Activated B cell treated with CpG ODN at 0.5 μM for 24 hours (primary cell): ENCODE measurements around the gene ARHGAP19. TPM values are rescaled to one million over a fixed set of nuclear protein-coding genes. Genes with fewer than 3 reads are reported as not detected.

Experiments
- ATAC-seq: fragments of 200-7000 bp; cut with Tn5 transposase; one replicate; pipeline ENCODE4 v1.10.0; 2021; ENCODE audit warnings: low read depth, mild to moderate bottlenecking, moderate library complexity
- CTCF ChIA-PET: fragments of 350-600 bp; sonication (Branson Sonifier 250); formaldehyde crosslinking; loops from one replicate; lab custom pipeline; 2021; ENCODE audit warnings: antibody characterized with exemption; lab: Charles Lee
- POLR2A ChIA-PET: fragments of 350-600 bp; sonication (Branson Sonifier 250); formaldehyde crosslinking; loops from one replicate; lab custom pipeline; 2021; ENCODE audit warnings: antibody characterized with exemption; lab: Charles Lee
- DNase-seq: peaks from one replicate; pipeline ENCODE4 v3.0.0; 2022
- H3K27ac Mint-ChIP-seq: one replicate; pipeline ENCODE4 v1.8.0; 2020; ENCODE audit warnings: mixed read lengths
- H3K27me3 Mint-ChIP-seq: one replicate; pipeline ENCODE4 v1.8.0; 2021; ENCODE audit warnings: mixed read lengths
- H3K36me3 Mint-ChIP-seq: one replicate; pipeline ENCODE4 v1.8.0; 2021; ENCODE audit warnings: low read depth, mixed read lengths
- H3K4me1 Mint-ChIP-seq: one replicate; pipeline ENCODE4 v1.8.0; 2021; ENCODE audit warnings: mixed read lengths
- H3K4me3 Mint-ChIP-seq: one replicate; pipeline ENCODE4 v1.8.0; 2020; ENCODE audit warnings: mild to moderate bottlenecking, mixed read lengths
- H3K9me3 Mint-ChIP-seq: one replicate; pipeline ENCODE4 v1.8.0; 2020; ENCODE audit warnings: mixed read lengths
- CTCF ChIP-seq: fragments of 200-600 bp; IDR thresholded peaks from one replicate; pipeline ENCODE4 v1.8.0; 2022; ENCODE audit warnings: antibody characterized with exemption, mild to moderate bottlenecking
- intact Hi-C: fragments of 100-400 bp; cut with micrococcal nuclease; formaldehyde crosslinking; loops from one replicate; pipeline ENCODE4 v1.15.1; 2024
- total RNA-seq: library from RNA; stranded (reverse); gene quantifications from 2 replicates; pipeline ENCODE4 v1.2.3, GENCODE V29; 2022

The ARHGAP19 gene
- total RNA-seq, 1 donor from 2014 or later: 14.7 TPM

- POLR2A ChIA-PET: no interaction called here
- TF ChIP-seq CTCF: no peak
- DNase-seq (no peak), ATAC-seq (no peak)
- Mint-ChIP-seq H3K27ac (no peak overlapping the region), H3K27me3 (no peaks in the 10 kb centered on the region), H3K9me3 (no peaks in the 10 kb centered on the region), H3K4me1 (peaks cover 3% of the 10 kb centered on the region), H3K36me3 (peaks cover 44% of the 10 kb centered on the region), H3K4me3 (no peak overlapping the region)
- CTCF ChIA-PET: interaction anchor here (1.5 to 2.5 kb wide), 5 partner anchors 24 to 197 kb away, joined by 3 to 17 read pairs (median 5); no protein-coding TSS in a partner anchor
- intact Hi-C loops: loop anchor here (1.0 kb wide), 2 partner anchors 24 to 161 kb away; no protein-coding TSS in a partner anchor
These were observed 58.0 kb downstream of the ARHGAP19 start for GRCh38 chr10:97234400-97234799.

GRCh38 chr10:97230146-97230545 is 62.3 kb downstream of the ARHGAP19 start:
- CTCF ChIA-PET: no interaction called here

GRCh38 chr10:97229322-97230015 is 63.0 kb downstream of the ARHGAP19 start:
- ATAC-seq (no peak), DNase-seq (no peak)
- Mint-ChIP-seq H3K27me3 (no peaks in the 10 kb centered on the region), H3K9me3 (no peaks in the 10 kb centered on the region), H3K36me3 (peaks cover 75% of the 10 kb centered on the region), H3K4me3 (no peak overlapping the region), H3K4me1 (no peaks in the 10 kb centered on the region), H3K27ac (no peak overlapping the region)
- intact Hi-C loops: no loop called here
- POLR2A ChIA-PET: no interaction called here
- no peak for TF ChIP-seq CTCF
- CTCF ChIA-PET: no interaction called here

More at GRCh38 chr10:97230146-97230545, 62.3 kb downstream of the ARHGAP19 start:
- Mint-ChIP-seq H3K36me3 (peaks cover 74% of the 10 kb centered on the region), H3K27ac (no peak overlapping the region), H3K4me3 (no peak overlapping the region), H3K27me3 (no peaks in the 10 kb centered on the region), H3K4me1 (no peaks in the 10 kb centered on the region), H3K9me3 (no peaks in the 10 kb centered on the region)
- intact Hi-C loops: no loop called here
- ATAC-seq (no peak), DNase-seq (no peak)
- TF ChIP-seq CTCF: no peak
- POLR2A ChIA-PET: no interaction called here

- Mint-ChIP-seq H3K27me3 (no peaks in the 10 kb centered on the region), H3K4me1 (no peaks in the 10 kb centered on the region), H3K36me3 (peaks cover 74% of the 10 kb centered on the region), H3K27ac (no peak overlapping the region), H3K9me3 (no peaks in the 10 kb centered on the region), H3K4me3 (no peak overlapping the region)
- CTCF ChIA-PET: no interaction called here
- no peak for ATAC-seq
- TF ChIP-seq CTCF: no peak
- POLR2A ChIA-PET: no interaction called here
- no peak for DNase-seq
- intact Hi-C loops: no loop called here
These were observed 63.7 kb downstream of the ARHGAP19 start for GRCh38 chr10:97228775-97229157.

- no peaks in the 10 kb centered on the region for H3K9me3 Mint-ChIP-seq
- no peaks in the 10 kb centered on the region for H3K27me3 Mint-ChIP-seq
- H3K27ac Mint-ChIP-seq: no peak overlapping the region
- no peak for TF ChIP-seq CTCF
- ChIA-PET POLR2A (no interaction called here), CTCF (no interaction called here)
- no peaks in the 10 kb centered on the region for H3K4me1 Mint-ChIP-seq
- H3K36me3 Mint-ChIP-seq: peaks cover 74% of the 10 kb centered on the region
- ATAC-seq: no peak
- intact Hi-C loops: no loop called here
- no peak overlapping the region for H3K4me3 Mint-ChIP-seq
- DNase-seq: no peak
These were observed 64.2 kb downstream of the ARHGAP19 start for GRCh38 chr10:97228130-97228774.
